Measurements from ENCODE around the gene GRAMD2B.
"Not testable (repeated sequence)": the region's sequence is repeated elsewhere in the genome, so short reads cannot be mapped to it uniquely, and the experiment has no call there.

The GRAMD2B gene

GRCh38 chr5:126433701-126434100 lies 10.5 kb downstream of the GRAMD2B start:
- Histone ChIP-seq H3K27me3 (ENCODE audit: control insufficient read depth, insufficient read depth, low read length, poor library complexity, severe bottlenecking) (no peaks in the 10 kb centered on the region), H3K4me3 (ENCODE audit: insufficient read depth, low read depth, low read length) (no peak overlapping the region), H3K36me3 (ENCODE audit: control insufficient read depth, insufficient read depth, low read length) (no peaks in the 10 kb centered on the region), H3K9me3 (ENCODE audit: control insufficient read depth, low read length) (no peaks in the 10 kb centered on the region), H3K27ac (ENCODE audit: insufficient read depth, low read depth, low read length, poor library complexity, severe bottlenecking) (no peak overlapping the region), H3K4me1 (ENCODE audit: control insufficient read depth, insufficient read depth, low read length) (no peaks in the 10 kb centered on the region)

- H3K27me3 ChIP-seq (ENCODE audit: control insufficient read depth, insufficient read depth, low read length, poor library complexity, severe bottlenecking): no peaks in the 10 kb centered on the region
- H3K27ac ChIP-seq (ENCODE audit: insufficient read depth, low read depth, low read length, poor library complexity, severe bottlenecking): no peak overlapping the region
- no peaks in the 10 kb centered on the region for H3K4me1 ChIP-seq (ENCODE audit: control insufficient read depth, insufficient read depth, low read length)
- 91 to 92% methylated on average over 8 of the region's 8 CpGs for WGBS, 2 experiments
- H3K9me3 ChIP-seq (ENCODE audit: control insufficient read depth, low read length): no peaks in the 10 kb centered on the region
- no peaks in the 10 kb centered on the region for H3K36me3 ChIP-seq (ENCODE audit: control insufficient read depth, insufficient read depth, low read length)
- no peak overlapping the region for H3K4me3 ChIP-seq (ENCODE audit: insufficient read depth, low read depth, low read length)
Observed at GRCh38 chr5:126435261-126435660, 12.1 kb downstream of the GRAMD2B start.

- H3K4me1 ChIP-seq (ENCODE audit: control insufficient read depth, insufficient read depth, low read length): no peaks in the 10 kb centered on the region
- H3K27ac ChIP-seq (ENCODE audit: insufficient read depth, low read depth, low read length, poor library complexity, severe bottlenecking): no peak overlapping the region
- H3K4me3 ChIP-seq (ENCODE audit: insufficient read depth, low read depth, low read length): no peak overlapping the region
- 97 to 100% methylated on average over 2 of the region's 2 CpGs for WGBS, 2 experiments
- H3K27me3 ChIP-seq (ENCODE audit: control insufficient read depth, insufficient read depth, low read length, poor library complexity, severe bottlenecking): no peaks in the 10 kb centered on the region
- H3K9me3 ChIP-seq (ENCODE audit: control insufficient read depth, low read length): no peaks in the 10 kb centered on the region
- no peaks in the 10 kb centered on the region for H3K36me3 ChIP-seq (ENCODE audit: control insufficient read depth, insufficient read depth, low read length)
Observed at GRCh38 chr5:126435714-126436113, 12.5 kb downstream of the GRAMD2B start.

- no peak overlapping the region for H3K27ac ChIP-seq (ENCODE audit: insufficient read depth, low read depth, low read length, poor library complexity, severe bottlenecking)
- 91% methylated on average over 1 of the region's 1 CpG for WGBS, 2 experiments
Observed at GRCh38 chr5:126437721-126438120, 14.5 kb downstream of the GRAMD2B start.

GRCh38 chr5:126438267-126438666 lies 15.1 kb downstream of the GRAMD2B start:
- Histone ChIP-seq H3K4me1 (ENCODE audit: control insufficient read depth, insufficient read depth, low read length) (no peaks in the 10 kb centered on the region), H3K4me3 (ENCODE audit: insufficient read depth, low read depth, low read length) (no peak overlapping the region), H3K36me3 (ENCODE audit: control insufficient read depth, insufficient read depth, low read length) (no peaks in the 10 kb centered on the region), H3K9me3 (ENCODE audit: control insufficient read depth, low read length) (no peaks in the 10 kb centered on the region), H3K27me3 (ENCODE audit: control insufficient read depth, insufficient read depth, low read length, poor library complexity, severe bottlenecking) (no peaks in the 10 kb centered on the region), H3K27ac (ENCODE audit: insufficient read depth, low read depth, low read length, poor library complexity, severe bottlenecking) (no peak overlapping the region)
- 93 to 95% methylated on average over 4 of the region's 4 CpGs for WGBS, 2 experiments

More at GRCh38 chr5:126437721-126438120, 14.5 kb downstream of the GRAMD2B start:
- no peak overlapping the region for H3K4me3 ChIP-seq (ENCODE audit: insufficient read depth, low read depth, low read length)
- H3K9me3 ChIP-seq (ENCODE audit: control insufficient read depth, low read length): no peaks in the 10 kb centered on the region
- H3K27me3 ChIP-seq (ENCODE audit: control insufficient read depth, insufficient read depth, low read length, poor library complexity, severe bottlenecking): no peaks in the 10 kb centered on the region
- no peaks in the 10 kb centered on the region for H3K36me3 ChIP-seq (ENCODE audit: control insufficient read depth, insufficient read depth, low read length)
- H3K4me1 ChIP-seq (ENCODE audit: control insufficient read depth, insufficient read depth, low read length): no peaks in the 10 kb centered on the region

- H3K36me3 ChIP-seq (ENCODE audit: control insufficient read depth, insufficient read depth, low read length): no peaks in the 10 kb centered on the region
- H3K9me3 ChIP-seq (ENCODE audit: control insufficient read depth, low read length): no peaks in the 10 kb centered on the region
- no peak overlapping the region for H3K4me3 ChIP-seq (ENCODE audit: insufficient read depth, low read depth, low read length)
- no peaks in the 10 kb centered on the region for H3K4me1 ChIP-seq (ENCODE audit: control insufficient read depth, insufficient read depth, low read length)
- no peaks in the 10 kb centered on the region for H3K27me3 ChIP-seq (ENCODE audit: control insufficient read depth, insufficient read depth, low read length, poor library complexity, severe bottlenecking)
- 92 to 97% methylated on average over 2 to 3 of the region's 3 CpGs for WGBS, 2 experiments
- H3K27ac ChIP-seq (ENCODE audit: insufficient read depth, low read depth, low read length, poor library complexity, severe bottlenecking): no peak overlapping the region
Observed at GRCh38 chr5:126438868-126439267, 15.7 kb downstream of the GRAMD2B start.

GRCh38 chr5:126439724-126440123 lies 16.5 kb downstream of the GRAMD2B start:
- not testable (repeated sequence) for H3K27ac ChIP-seq (ENCODE audit: insufficient read depth, low read depth, low read length, poor library complexity, severe bottlenecking); H3K4me3 ChIP-seq (ENCODE audit: insufficient read depth, low read depth, low read length); H3K27me3 ChIP-seq (ENCODE audit: control insufficient read depth, insufficient read depth, low read length, poor library complexity, severe bottlenecking); H3K36me3 ChIP-seq (ENCODE audit: control insufficient read depth, insufficient read depth, low read length); H3K9me3 ChIP-seq (ENCODE audit: control insufficient read depth, low read length); H3K4me1 ChIP-seq (ENCODE audit: control insufficient read depth, insufficient read depth, low read length)
- WGBS, 2 experiments: 96 to 97% methylated on average over 5 to 6 of the region's 6 CpGs

GRCh38 chr5:126441230-126441629 lies 18.0 kb downstream of the GRAMD2B start:
- Histone ChIP-seq H3K4me1 (ENCODE audit: control insufficient read depth, insufficient read depth, low read length) (no peaks in the 10 kb centered on the region), H3K9me3 (ENCODE audit: control insufficient read depth, low read length) (no peaks in the 10 kb centered on the region), H3K27ac (ENCODE audit: insufficient read depth, low read depth, low read length, poor library complexity, severe bottlenecking) (no peak overlapping the region), H3K4me3 (ENCODE audit: insufficient read depth, low read depth, low read length) (no peak overlapping the region), H3K27me3 (ENCODE audit: control insufficient read depth, insufficient read depth, low read length, poor library complexity, severe bottlenecking) (no peaks in the 10 kb centered on the region), H3K36me3 (ENCODE audit: control insufficient read depth, insufficient read depth, low read length) (no peaks in the 10 kb centered on the region)
- WGBS, 2 experiments: 79 to 82% methylated on average over 2 of the region's 2 CpGs

GRCh38 chr5:126443374-126443851 lies 20.2 kb downstream of the GRAMD2B start:
- WGBS, 2 experiments: 90 to 95% methylated on average over 2 of the region's 2 CpGs
- Histone ChIP-seq H3K36me3 (ENCODE audit: control insufficient read depth, insufficient read depth, low read length) (no peaks in the 10 kb centered on the region), H3K9me3 (ENCODE audit: control insufficient read depth, low read length) (no peaks in the 10 kb centered on the region)

GRCh38 chr5:126444137-126444536 lies 20.9 kb downstream of the GRAMD2B start:
- H3K27me3 ChIP-seq (ENCODE audit: control insufficient read depth, insufficient read depth, low read length, poor library complexity, severe bottlenecking): no peaks in the 10 kb centered on the region
- H3K4me1 ChIP-seq (ENCODE audit: control insufficient read depth, insufficient read depth, low read length): no peaks in the 10 kb centered on the region
- no peak overlapping the region for H3K4me3 ChIP-seq (ENCODE audit: insufficient read depth, low read depth, low read length)
- no peak overlapping the region for H3K27ac ChIP-seq (ENCODE audit: insufficient read depth, low read depth, low read length, poor library complexity, severe bottlenecking)
- H3K9me3 ChIP-seq (ENCODE audit: control insufficient read depth, low read length): no peaks in the 10 kb centered on the region
- 93 to 97% methylated on average over 2 of the region's 2 CpGs for WGBS, 2 experiments
- H3K36me3 ChIP-seq (ENCODE audit: control insufficient read depth, insufficient read depth, low read length): no peaks in the 10 kb centered on the region

More at GRCh38 chr5:126443374-126443851, 20.2 kb downstream of the GRAMD2B start:
- Histone ChIP-seq H3K27ac (ENCODE audit: insufficient read depth, low read depth, low read length, poor library complexity, severe bottlenecking) (no peak overlapping the region), H3K27me3 (ENCODE audit: control insufficient read depth, insufficient read depth, low read length, poor library complexity, severe bottlenecking) (no peaks in the 10 kb centered on the region), H3K4me3 (ENCODE audit: insufficient read depth, low read depth, low read length) (no peak overlapping the region), H3K4me1 (ENCODE audit: control insufficient read depth, insufficient read depth, low read length) (no peaks in the 10 kb centered on the region)

All from ectodermal cell (in vitro differentiated cells).